HG03354 (cell line): ENCODE results near the gene MEAF6.
A peak's percentile ranks its signal among the peaks of the same experiment; 100 is the strongest.

Experiments
- ATAC-seq: cut with Tn5 transposase; IDR thresholded peaks from one replicate; pipeline ENCODE4 v1.9.1; 2021; ENCODE audit warnings: mild to moderate bottlenecking; ENCODE audit not compliant: unreplicated experiment, poor library complexity, severe bottlenecking

Gene MEAF6

GRCh38 chr1:37486680-37487618, 27.6 kb downstream of the MEAF6 start:
- ATAC-seq = peak; percentile 61

- no peak for ATAC-seq
Measured at GRCh38 chr1:37485902-37486679, 28.5 kb downstream of the MEAF6 start.

- no peak for ATAC-seq
Measured at GRCh38 chr1:37484325-37485051, 30.1 kb downstream of the MEAF6 start.

- ATAC-seq = no peak
Measured at GRCh38 chr1:37483785-37484184, 30.8 kb downstream of the MEAF6 start.

GRCh38 chr1:37482796-37483744, 31.5 kb downstream of the MEAF6 start:
- ATAC-seq = no peak

GRCh38 chr1:37482004-37482785, 32.4 kb downstream of the MEAF6 start:
- no peak for ATAC-seq

- no peak for ATAC-seq
Measured at GRCh38 chr1:37481289-37482003, 33.1 kb downstream of the MEAF6 start.

- no peak for ATAC-seq
Measured at GRCh38 chr1:37480581-37481288, 33.8 kb downstream of the MEAF6 start.

- no peak for ATAC-seq
Measured at GRCh38 chr1:37480125-37480466, 34.5 kb downstream of the MEAF6 start.

- peak; percentile 38 for ATAC-seq
Measured at GRCh38 chr1:37479255-37480124, 35.1 kb downstream of the MEAF6 start.

- no peak for ATAC-seq
Measured at GRCh38 chr1:37478890-37479254, 35.7 kb downstream of the MEAF6 start.

GRCh38 chr1:37478451-37478881, 36.1 kb downstream of the MEAF6 start:
- ATAC-seq = no peak

GRCh38 chr1:37477946-37478345, 36.6 kb downstream of the MEAF6 start:
- ATAC-seq = no peak

GRCh38 chr1:37477198-37477931, 37.2 kb downstream of the MEAF6 start:
- peak; percentile 46 for ATAC-seq

GRCh38 chr1:37476460-37477197, 37.9 kb downstream of the MEAF6 start:
- peak; percentile 6 for ATAC-seq
